Sigmoid colon (tissue), 4 donors: ENCODE results near the gene SULT2B1.

Source experiments
- POLR2AphosphoS5 ChIP-seq, 4 donors: sonication (generic); formaldehyde crosslinking; IDR thresholded peaks; one replicate each; pipeline ENCODE4 v1.6.1; 2017; ENCODE audit warnings: antibody characterized with exemption in 4 of 4
- TF ChIP-seq, protein P1 (sequence below), 4 experiments: fragments of 450-650 bp in 3 of 4; fragments of 200-600 bp in 1 of 4; IDR thresholded peaks; one replicate each; pipeline ENCODE4 v1.5.1; 2016 to 2019; ENCODE audit warnings: antibody characterized with exemption in 4 of 4, mild to moderate bottlenecking in 3 of 4, moderate library complexity in 2 of 4

DNA sequence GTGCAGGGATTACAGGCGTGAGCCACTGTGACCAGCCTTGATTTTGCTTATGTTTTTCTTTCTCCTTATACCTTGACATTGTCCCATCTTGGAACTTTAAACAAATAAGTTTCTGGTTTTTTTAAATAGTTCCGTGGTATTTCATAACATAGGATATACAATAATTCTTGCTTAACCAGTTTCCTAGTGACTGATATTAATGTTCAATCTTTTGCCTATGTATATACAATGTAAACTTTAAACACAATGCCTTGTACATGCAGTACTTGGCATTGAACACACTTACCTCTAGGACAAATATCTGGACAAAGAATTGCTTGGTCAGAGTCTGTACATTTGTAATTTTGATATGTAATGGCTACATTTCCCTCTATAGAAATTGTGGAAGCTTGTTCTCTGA lies 30.2 kb downstream of the SULT2B1 start:
- TF ChIP-seq POLR2AphosphoS5 (IDR thresholded peaks at IDR 0.05) = no peak
- TF ChIP-seq, protein P1, sequence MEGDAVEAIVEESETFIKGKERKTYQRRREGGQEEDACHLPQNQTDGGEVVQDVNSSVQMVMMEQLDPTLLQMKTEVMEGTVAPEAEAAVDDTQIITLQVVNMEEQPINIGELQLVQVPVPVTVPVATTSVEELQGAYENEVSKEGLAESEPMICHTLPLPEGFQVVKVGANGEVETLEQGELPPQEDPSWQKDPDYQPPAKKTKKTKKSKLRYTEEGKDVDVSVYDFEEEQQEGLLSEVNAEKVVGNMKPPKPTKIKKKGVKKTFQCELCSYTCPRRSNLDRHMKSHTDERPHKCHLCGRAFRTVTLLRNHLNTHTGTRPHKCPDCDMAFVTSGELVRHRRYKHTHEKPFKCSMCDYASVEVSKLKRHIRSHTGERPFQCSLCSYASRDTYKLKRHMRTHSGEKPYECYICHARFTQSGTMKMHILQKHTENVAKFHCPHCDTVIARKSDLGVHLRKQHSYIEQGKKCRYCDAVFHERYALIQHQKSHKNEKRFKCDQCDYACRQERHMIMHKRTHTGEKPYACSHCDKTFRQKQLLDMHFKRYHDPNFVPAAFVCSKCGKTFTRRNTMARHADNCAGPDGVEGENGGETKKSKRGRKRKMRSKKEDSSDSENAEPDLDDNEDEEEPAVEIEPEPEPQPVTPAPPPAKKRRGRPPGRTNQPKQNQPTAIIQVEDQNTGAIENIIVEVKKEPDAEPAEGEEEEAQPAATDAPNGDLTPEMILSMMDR (IDR thresholded peaks at IDR 0.05) = no peak
